A172 (cell line): ENCODE results near the gene MLLT10. TPM values are rescaled to one million over a fixed set of nuclear protein-coding genes. Genes with fewer than 3 reads are reported as not detected.

Experiments used
- DNase-seq: peaks from one replicate; pipeline ENCODE4 v3.0.0-alpha.2; 2015; ENCODE audit warnings: low spot score
- total RNA-seq: library from RNA; depleted of rRNA; stranded (reverse); fragments of >200 nt; shearing (Covaris generic); gene quantifications from 2 replicates; pipeline ENCODE4 v1.2.3, GENCODE V29; 2014

Gene MLLT10
- total RNA-seq, 1 experiment from 2014 or later = 22.7 TPM

DNA sequence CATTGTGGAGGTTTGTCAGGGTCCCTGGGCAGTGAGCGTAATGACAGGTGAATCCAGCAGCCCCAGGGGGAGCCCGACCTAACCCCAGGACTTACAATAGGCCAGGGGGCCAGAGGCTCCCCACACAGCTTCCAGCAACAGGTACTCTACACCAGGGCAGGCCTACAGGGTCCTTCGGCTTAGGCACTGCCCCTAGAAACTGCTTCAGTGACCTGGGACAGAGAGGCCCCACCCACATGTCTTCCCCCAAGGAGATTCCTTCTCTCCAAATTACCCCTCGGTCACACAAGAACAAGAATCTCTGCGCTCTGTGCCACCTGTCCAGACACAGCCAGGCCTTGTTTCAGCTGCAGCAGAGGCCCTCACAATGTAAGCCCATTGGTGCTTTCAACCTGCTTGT lies 32.9 kb upstream of the MLLT10 start:
- no peak for DNase-seq

DNA sequence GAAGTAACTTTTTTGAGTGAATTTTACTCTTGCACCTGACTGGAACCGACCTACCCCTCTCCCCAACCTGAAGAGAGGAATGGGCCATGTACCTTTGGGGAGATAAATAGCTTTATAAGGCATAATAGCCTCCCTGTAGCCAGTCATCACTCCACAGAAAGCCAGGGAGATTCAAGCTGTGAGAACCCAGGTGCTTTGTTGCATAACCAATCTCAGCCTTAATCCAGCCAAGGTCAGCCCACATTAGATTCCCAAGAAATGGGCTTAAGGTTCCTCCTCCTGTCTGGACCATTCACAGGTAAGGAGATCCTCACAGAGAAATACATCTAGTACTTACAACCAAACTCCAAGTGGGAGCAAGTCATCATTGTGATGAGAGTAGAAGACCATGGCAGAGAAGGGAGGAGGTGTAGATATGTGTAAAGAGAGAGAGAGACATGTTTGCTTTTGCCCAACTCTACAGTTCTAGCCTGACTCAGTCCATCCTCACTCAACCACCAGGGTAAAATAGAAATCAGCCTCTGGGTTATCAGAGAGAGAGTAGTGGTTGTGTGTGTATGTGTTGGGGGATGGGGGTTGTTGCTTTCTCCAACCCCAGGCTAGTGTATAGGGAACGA lies 32.2 kb upstream of the MLLT10 start:
- DNase-seq = no peak

DNA sequence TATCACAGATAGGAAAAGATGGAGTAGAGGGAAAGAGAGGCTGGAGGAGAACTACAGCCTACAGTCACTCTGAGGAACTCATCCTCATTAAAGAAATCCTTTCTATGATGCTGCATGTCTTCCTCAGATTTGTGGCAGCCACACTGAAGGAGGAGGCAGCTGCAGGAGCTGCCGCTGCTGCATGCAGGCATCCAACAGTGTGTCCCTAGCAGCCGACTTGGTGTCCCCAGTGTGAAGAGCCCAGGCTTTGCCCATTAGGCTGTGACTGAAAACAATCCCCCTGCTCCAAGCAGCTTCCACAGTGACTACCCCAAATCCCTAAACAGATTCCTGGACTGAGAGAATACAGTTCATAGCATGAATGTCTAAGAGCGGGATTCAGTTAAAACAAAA lies 31.7 kb upstream of the MLLT10 start:
- DNase-seq = no peak

DNA sequence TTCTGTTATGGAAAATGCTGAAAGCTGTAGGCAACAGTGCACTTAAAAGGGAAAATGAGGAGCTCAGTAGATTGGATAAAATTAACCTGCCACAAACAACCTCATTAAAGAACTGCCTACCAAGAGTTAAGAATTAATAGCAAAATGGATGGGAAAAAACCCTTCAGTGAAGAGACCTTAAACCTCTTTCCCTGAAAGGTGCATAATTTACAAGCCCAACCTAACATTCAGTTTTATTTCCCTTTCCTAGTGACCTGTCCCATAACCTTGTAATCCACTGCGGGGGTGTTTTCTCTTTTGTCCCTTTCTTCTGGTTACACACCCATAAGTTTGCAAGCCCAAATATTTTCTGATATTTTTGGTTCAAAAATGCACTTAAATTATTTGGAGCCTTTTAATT lies 30.5 kb upstream of the MLLT10 start:
- DNase-seq = no peak

- DNase-seq = no peak
Observed at GRCh38 chr10:21505711-21506278, 28.2 kb upstream of the MLLT10 start.

DNA sequence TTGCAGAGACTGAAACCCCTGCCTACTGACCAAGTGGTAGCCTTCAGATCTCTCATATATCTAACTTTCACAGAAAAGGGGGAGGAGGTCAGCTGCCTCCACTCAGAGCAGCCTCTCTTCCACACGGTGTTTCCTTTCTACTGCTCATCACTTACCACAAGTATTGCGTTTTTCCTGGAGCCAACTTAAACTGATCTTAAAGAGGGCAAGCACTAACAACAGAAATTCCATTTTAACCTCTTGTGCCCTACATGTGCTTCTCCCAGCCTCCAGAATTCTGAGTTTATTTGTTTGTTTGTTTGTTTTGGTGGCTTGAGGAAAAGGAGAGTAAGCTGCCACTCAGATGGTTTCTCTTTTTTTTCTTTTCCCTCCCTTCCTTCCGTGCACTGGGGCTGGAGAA lies 27.7 kb upstream of the MLLT10 start:
- no peak for DNase-seq

DNA sequence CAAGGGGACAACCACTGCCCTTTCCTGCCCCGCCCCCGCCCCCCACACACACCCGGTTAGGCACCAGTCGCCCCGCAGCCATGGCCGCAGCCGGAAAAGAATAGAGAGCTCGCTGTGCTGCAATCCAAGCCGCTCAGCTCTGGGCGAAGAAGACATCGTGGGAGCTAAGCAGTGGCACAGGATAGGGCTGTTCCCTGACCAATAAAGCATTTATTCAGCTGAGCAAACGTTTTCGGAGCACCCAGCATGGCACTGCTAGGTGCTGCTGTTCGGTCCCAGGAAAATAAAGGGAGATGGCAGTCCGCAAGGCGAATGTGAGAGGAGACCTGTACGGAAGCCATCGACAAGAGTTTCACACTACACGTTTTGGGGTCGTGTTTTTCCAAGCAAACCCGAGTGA lies 26.9 kb upstream of the MLLT10 start:
- no peak for DNase-seq

GRCh38 chr10:21508706-21509331 lies 25.2 kb upstream of the MLLT10 start:
- no peak for DNase-seq

DNA sequence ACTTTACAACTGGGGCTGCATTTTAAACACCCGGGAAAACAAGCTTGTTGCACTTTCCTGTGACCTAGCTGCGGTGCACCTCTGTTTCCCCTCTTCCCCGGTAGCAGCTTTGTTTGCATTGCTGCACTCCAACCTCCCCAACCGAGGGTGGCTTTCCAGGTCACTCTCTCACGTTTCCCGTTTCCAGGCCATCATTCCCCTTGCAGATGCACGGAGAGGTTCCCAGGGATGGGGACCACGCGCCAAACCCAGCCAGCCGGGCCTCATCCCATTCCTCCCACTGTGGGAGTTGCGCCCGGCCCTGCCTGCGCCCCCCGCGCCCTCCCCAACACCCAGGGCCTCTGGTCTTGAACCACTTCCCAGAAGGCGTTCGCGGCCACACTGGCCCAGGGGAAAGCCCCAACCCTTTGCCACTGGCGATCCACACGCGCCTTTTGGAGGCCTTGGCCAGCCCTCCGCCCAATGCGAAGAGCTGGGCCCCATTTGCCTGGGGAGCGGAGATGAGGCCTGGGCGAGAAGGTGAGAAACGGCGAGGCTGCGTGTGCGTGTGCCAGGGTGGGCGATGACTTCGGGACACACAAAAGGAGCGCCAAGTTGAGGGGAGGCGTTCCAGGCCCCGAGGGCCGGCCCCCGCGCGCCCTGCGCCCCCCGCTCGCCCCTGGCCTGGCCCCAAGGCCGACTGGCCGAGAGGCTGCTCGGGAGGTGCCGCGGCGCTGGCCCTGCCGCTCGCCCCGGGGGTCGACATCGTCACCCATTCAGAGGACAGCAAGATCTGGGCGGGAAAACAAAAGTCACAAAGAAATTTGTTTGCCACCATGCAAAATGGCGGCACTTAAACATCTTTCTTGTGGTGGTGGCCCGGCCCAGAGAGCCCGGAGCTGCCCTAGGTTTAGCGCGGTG lies 24.4 kb upstream of the MLLT10 start:
- DNase-seq = no peak

DNA sequence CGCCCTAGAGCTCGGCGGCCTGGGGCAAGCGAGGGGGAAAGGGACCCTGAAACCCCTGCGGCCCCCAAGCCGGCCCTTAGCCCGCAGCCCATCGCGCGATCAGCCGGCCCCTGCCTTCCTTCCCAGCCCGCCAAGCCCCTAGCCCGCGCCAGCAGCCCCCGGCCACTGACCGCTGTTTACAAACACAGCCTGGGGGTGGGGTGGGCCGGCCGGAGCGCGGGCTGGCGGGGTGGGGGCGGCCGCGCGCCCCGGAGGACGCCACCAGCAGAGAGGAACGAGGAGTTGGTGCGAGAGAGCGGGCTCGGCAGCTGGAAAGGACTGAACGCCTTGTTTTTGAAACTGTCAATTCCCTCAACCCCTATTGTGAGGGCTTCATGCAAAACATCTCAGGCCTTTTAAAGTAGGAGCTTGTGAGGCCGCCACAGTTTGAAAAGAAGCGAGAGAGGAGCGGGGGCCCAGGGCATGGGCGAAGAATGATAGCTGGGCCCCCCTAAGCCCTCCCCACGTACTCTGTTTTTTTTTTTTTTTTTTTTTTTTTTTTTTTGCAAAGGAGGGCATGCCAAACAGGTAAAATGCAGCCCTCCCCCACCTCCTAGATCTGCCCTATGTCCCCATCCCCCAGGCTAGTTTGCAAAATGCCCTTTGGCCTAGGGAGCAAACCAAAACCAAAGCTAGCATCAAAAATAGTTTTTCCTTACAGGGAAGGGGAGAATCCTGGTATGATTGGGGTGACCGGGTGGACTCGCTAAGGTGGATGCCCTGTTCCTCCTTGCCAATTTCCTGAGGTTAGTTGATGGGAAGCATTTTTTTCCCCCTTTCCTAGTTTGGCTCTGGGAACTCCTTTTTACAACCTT lies 23.6 kb upstream of the MLLT10 start:
- DNase-seq = no peak

DNA sequence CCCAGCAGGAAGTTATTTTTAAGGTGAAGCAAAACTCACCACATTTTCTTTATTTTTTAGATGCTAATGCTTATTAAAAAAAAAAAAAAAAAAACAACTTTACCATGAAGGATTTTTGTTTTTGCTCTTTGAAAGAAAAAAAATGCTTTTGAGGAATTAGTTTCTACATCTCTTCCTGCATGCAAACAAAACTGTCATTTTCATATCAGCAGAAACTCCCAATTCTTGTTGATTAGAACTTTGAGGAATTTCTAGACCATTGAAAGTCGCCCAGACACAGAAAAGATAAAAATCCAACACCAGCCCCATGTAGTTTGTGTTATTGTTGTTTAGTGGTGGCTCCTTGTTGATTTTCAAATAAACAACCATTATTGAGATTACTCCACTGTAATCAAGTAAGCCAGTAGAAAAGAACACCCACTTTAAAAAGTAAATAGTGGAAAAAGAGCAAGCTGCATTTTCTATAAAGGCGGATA lies 22.9 kb upstream of the MLLT10 start:
- DNase-seq = no peak

GRCh38 chr10:21511946-21512572 lies 22.0 kb upstream of the MLLT10 start:
- no peak for DNase-seq

DNA sequence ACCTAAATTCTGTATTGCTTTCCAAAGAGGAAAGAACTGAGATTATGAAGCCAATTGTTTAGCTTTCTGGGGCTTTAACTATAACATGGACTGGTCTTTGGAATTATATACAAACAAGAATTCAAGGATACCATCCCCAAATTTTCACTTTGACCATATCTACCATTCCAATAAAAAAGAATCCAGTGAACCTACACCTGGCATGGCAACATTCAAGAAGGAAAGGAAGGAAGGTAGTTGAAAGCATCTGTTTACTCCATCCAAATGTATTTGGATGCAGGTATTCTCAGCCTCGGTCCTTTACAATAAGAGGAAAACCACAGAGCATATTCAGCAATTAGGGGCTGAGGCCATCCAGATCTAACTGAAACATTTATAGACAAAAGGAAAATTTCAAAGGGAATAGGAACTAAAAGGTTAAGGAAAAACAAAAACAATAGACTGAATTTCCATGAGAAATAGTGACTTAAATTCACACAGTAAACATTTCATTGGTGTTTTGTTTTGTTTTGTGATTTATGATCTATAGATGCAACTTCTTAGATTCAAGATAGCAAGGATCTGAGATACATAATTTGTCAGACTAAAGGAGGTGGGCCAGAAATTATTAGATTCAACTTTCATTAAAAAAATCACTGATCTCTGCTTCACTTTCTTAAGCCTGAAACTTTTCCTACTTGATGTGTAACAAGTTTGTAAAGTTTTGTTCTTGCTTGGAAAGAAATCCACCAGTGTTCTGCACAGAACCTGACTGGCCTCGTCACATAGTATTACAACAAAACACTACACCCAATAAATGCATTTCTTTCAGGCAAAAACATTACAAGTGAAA lies 21.2 kb upstream of the MLLT10 start:
- DNase-seq = no peak

DNA sequence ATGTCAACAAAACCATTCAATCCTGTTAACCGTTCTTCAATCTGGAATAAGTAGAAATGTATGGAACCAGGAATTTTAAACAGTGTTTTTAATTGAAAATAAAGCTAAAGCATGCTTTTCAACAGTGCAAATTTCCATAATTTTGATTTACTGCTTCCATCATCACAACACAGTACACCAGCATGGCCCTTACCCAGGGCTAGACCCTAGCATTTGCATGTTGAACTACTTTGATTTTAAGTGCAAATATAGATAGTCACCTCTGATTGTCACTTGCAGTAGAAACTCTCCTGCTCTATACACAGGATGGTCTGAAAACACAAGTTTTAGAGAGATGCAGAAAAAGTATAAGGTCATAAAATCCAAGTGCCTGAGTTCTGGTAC lies 20.6 kb upstream of the MLLT10 start:
- no peak for DNase-seq

DNA sequence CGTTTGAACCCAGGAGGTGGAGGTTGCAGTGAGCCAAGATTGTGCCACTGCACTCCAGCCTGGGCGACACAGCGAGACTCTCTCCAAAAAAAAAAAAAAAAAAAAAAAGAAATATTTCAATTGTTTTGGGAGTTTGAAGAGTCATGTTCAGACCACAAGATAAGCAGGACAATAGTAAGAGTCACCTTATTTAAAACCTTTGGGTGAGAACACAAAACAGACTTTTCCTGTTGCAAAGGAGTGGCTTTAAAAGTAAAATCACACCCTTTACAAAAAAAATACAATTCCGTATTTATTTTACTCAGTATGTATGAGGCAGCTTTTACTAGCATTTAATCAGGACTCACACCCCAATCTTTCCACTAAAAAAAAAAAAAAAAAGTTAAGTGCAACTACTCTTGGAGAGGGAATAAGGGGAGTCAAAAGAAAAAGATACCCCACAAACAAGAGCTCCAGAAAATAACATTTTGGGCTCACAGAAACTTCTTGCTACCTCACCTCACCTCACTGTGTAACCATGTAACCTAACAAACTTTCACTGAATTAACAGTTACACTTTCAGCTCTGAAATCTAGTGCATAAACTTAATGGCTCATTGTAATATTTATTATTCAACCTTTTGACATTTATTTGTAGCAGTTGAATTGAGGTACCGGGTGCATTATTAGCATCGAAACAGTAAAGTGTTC lies 19.8 kb upstream of the MLLT10 start:
- no peak for DNase-seq

GRCh38 chr10:21514818-21515351 lies 19.1 kb upstream of the MLLT10 start:
- DNase-seq = no peak

DNA sequence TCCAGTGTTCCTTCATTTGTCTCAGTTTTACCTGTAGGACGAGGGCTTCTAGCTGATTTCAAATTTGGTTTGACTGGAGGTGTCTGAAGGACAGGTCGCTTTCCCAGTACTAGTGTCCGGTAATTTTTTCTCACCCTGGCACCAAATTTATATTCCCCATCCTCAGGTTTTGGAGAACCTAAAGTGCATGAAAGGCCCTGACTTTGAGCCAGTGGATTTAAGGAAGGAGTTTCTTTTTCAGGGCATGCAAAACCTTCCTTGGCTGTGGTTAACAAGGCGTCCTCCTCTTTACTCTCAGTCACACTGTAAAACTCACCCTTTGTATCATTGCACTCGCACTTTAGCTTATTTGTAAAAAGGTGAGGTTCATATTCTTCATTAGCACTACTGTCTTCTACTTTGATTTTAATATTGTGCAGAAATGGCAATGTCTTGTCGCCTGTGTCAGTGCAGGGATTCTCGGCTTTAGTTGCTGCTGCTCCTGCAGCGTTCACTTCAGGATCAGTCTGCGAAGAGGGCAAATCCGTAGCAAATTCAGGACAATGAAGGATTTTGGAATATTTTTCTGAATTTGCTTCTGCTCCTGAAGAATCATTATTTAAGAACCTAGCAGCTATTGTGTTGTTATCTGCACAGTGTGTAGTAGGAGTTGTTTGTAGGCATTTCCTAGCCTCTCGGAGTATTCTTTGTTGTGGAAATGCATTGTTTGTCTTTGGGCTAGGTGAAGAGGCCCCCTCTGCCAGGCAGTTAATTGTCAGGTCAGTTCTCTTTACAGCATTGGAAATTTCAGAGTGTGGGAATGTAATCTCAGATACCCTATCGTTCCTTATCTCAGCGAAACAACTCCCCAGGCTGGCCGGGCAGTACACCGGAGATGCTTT lies 18.4 kb upstream of the MLLT10 start:
- DNase-seq = peak; percentile 4
